ENCODE measurements around the gene SFMBT2.
"Not testable (repeated sequence)": the region's sequence is repeated elsewhere in the genome, so short reads cannot be mapped to it uniquely, and the experiment has no call there.

Gene SFMBT2

DNA sequence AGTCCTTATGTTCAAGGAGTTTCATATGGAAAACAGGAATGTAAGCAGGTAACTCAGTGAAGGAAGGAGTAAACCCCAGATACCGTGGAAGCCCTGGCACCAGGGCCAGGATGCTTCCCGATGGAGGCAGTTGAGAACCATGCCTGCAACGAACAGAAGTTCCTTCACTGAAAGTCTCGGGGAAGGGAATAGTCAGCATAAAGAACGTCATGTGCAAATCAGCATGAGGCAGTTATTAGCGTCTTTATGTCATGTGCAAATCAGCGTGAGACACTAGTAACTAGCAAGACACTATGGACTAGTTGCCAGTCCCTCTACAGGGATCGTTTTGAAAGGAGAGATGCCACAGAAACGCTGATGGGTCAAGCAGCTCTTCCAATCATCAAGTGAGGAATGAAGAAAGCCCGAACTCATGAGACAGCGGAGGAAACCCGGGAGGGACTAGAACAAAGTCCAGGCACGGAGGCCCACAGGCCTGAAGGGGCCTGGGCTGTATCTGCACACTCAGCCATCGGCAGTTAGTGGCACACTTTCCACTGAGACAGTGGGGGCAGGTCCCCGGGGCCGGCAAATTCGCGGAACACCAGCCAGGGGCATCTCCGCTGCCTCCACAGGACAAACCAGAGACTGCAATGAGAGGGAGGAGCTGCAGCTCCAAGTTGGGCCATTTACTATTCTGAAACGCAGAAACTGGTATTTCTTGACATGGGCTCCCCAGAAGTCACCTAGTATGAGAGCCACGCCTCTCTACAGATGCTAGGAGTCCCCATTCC lies 109.6 kb downstream of the SFMBT2 start:
- in situ Hi-C loops (cut with HindIII; ENCODE audit: low pct_unique_long_range_greater_than_20kb, low sequenced_read_pairs) = no loop called here

DNA sequence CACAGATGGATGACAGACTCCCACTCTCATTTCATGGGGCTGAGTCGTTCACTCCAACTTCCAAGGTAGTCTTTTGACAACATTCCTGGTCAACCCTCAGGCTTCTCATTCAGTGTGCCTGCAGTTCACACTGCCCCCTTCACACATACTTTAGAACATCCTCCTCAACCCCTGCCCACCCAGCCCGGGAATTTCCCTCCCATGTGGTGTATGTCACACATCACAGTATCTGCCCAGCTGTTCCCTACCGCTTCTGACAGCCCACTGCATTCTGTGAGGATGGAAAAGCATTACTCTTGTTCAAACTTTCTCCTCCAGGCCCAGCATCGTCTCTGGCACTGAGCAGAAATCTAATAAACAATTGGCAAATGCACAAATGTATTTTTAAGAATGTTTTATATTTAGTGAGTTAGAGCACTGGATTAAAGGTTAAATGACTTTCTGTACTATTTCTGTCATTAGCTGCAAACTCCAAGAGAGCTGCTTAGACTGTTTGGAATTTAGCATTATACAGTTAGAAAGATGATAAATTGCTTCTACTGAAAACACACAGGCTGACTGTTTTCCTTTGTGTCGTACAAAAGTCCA lies 110.4 kb downstream of the SFMBT2 start:
- no peak for TF ChIP-seq JUND (IDR thresholded peaks at IDR 0.05; ENCODE audit: low read depth)
- DNase-seq (ENCODE audit: low read depth in 1 of 2, low spot score in 1 of 2) = no peak
- in situ Hi-C loops (cut with HindIII; ENCODE audit: low pct_unique_long_range_greater_than_20kb, low sequenced_read_pairs) = no loop called here

More for the DNA sequence above, 109.6 kb downstream of the SFMBT2 start:
- no peak for TF ChIP-seq JUND (IDR thresholded peaks at IDR 0.05; ENCODE audit: low read depth)
- peak in 1 of 2 experiments; percentile 40 for DNase-seq (ENCODE audit: low read depth in 1 of 2, low spot score in 1 of 2)

DNA sequence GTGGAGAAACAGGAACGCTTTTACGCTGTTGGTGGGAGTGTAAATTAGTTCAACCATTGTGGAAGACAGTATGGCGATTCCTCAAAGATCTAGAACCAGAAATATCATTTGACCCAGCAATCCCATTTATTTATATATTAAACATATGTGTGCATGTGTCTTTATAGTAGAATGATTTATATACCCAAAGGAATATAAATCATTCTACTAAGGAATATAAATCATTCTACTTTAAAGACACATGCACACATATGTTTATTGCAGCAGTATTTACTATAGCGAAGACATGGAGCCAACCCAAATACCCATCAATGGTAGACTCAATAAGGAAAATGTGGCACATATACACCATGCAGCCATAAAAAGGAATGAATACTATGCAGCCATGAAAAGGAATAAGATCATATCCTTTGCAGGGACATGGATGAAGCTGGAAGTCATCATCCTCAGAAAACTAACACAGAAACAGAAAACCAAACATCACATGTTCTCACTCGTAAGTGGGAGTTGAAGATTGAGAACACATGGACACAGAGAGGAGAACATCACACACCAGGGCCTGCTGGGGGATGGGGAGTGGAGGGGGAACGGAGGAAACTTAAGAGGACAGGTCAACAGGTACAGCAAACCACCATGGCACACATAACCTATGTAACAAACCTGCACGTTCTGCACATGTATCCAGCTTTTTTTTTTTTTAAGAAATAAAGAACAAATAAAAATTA lies 111.1 kb downstream of the SFMBT2 start:
- DNase-seq (ENCODE audit: low read depth in 1 of 2, low spot score in 1 of 2) = not testable (repeated sequence)

GRCh38 chr10:7298495-7298894 lies 112.3 kb downstream of the SFMBT2 start:
- in situ Hi-C loops (cut with HindIII; ENCODE audit: low pct_unique_long_range_greater_than_20kb, low sequenced_read_pairs) = no loop called here
- DNase-seq (ENCODE audit: low read depth in 1 of 2, low spot score in 1 of 2) = no peak
- TF ChIP-seq JUND (IDR thresholded peaks at IDR 0.05; ENCODE audit: low read depth) = no peak

More for the DNA sequence above, 111.1 kb downstream of the SFMBT2 start:
- in situ Hi-C loops (cut with HindIII; ENCODE audit: low pct_unique_long_range_greater_than_20kb, low sequenced_read_pairs) = not testable (repeated sequence)

DNA sequence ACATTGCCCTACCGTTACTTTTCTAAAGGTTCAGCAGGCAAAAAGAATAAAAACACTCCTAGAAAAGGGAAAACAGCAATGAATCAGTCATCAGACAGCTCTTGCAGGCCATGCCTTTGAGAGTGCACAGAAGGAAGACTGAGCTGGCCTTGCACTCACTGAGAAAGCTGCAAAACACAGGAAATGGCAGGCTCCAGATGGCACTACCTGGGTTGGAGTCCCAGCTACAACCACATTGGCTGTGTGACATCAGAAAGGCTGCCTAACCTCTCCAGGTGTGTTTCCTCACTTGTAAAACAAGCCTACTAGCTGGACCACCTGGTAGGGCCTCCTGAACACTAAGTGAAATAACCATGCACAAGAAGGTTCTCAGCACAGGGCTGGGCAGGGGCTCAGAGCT lies 113.7 kb downstream of the SFMBT2 start:
- in situ Hi-C loops (cut with HindIII; ENCODE audit: low pct_unique_long_range_greater_than_20kb, low sequenced_read_pairs) = no loop called here
- no peak for DNase-seq (ENCODE audit: low read depth in 1 of 2, low spot score in 1 of 2)

GRCh38 chr10:7296648-7297047 lies 114.2 kb downstream of the SFMBT2 start:
- no peak for DNase-seq (ENCODE audit: low read depth in 1 of 2, low spot score in 1 of 2)
- TF ChIP-seq JUND (IDR thresholded peaks at IDR 0.05; ENCODE audit: low read depth) = no peak
- in situ Hi-C loops (cut with HindIII; ENCODE audit: low pct_unique_long_range_greater_than_20kb, low sequenced_read_pairs) = no loop called here

More for the DNA sequence above, 113.7 kb downstream of the SFMBT2 start:
- TF ChIP-seq JUND (IDR thresholded peaks at IDR 0.05; ENCODE audit: low read depth) = no peak

DNA sequence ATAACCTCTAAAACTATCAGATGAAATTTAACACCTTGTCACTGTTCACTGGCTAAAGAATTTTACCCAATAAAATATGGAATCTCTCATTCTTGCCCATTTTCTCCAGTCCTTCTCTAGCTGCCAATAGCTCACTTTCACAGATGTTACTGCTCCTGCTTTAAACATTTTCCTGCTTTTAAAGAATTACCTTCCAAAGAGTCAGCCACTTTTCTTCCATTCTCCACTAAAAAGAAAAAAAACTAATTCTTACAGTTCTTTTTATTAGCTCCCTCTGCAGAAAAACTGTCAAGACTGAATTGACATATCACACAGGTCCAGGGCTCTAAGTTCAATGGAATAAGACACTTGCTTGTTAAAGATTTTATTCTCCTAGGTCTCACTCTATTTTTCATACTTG lies 114.8 kb downstream of the SFMBT2 start:
- TF ChIP-seq JUND (IDR thresholded peaks at IDR 0.05; ENCODE audit: low read depth) = no peak
- in situ Hi-C loops (cut with HindIII; ENCODE audit: low pct_unique_long_range_greater_than_20kb, low sequenced_read_pairs) = no loop called here
- DNase-seq (ENCODE audit: low read depth in 1 of 2, low spot score in 1 of 2) = no peak

- no peak for DNase-seq (ENCODE audit: low read depth in 1 of 2, low spot score in 1 of 2)
- no peak for TF ChIP-seq JUND (IDR thresholded peaks at IDR 0.05; ENCODE audit: low read depth)
- in situ Hi-C loops (cut with HindIII; ENCODE audit: low pct_unique_long_range_greater_than_20kb, low sequenced_read_pairs) = no loop called here
Observed at GRCh38 chr10:7293378-7293920, 117.4 kb downstream of the SFMBT2 start.

- no peak for DNase-seq (ENCODE audit: low read depth in 1 of 2, low spot score in 1 of 2)
- no peak for TF ChIP-seq JUND (IDR thresholded peaks at IDR 0.05; ENCODE audit: low read depth)
- in situ Hi-C loops (cut with HindIII; ENCODE audit: low pct_unique_long_range_greater_than_20kb, low sequenced_read_pairs) = no loop called here
Observed at GRCh38 chr10:7291487-7292270, 119.2 kb downstream of the SFMBT2 start.

GRCh38 chr10:7288060-7288690 lies 122.7 kb downstream of the SFMBT2 start:
- TF ChIP-seq JUND (IDR thresholded peaks at IDR 0.05; ENCODE audit: low read depth) = no peak
- in situ Hi-C loops (cut with HindIII; ENCODE audit: low pct_unique_long_range_greater_than_20kb, low sequenced_read_pairs) = no loop called here
- no peak for DNase-seq (ENCODE audit: low read depth in 1 of 2, low spot score in 1 of 2)

- DNase-seq (ENCODE audit: low read depth in 1 of 2, low spot score in 1 of 2) = no peak
- TF ChIP-seq JUND (IDR thresholded peaks at IDR 0.05; ENCODE audit: low read depth) = no peak
- in situ Hi-C loops (cut with HindIII; ENCODE audit: low pct_unique_long_range_greater_than_20kb, low sequenced_read_pairs) = no loop called here
Observed at GRCh38 chr10:7287377-7287776, 123.5 kb downstream of the SFMBT2 start.
